ENCODE results near the gene RNU2-63P.

Gene RNU2-63P

DNA sequence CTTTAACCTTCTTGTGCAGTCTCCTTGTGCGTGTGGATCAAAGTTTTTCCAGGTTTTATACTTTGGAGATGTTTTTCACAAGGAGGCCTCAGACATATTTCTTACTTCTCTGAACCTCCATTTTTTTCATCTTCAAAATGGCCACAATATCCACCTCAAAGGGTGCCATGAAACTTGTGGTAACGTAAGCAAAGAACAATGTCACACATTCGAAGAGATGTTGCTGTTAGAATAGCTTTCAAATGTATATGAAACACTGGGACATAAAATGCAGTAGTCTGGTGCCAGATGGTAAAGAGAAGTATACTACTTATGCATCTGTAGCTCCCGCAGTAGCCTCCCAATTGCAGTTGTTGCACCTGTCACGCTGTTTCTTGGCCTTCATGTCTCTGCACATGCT, 41.8 kb upstream of the RNU2-63P start:
- TF ChIP-seq SUZ12 (IDR thresholded peaks at IDR 0.05): no peak
- TF ChIP-seq, protein P1, sequence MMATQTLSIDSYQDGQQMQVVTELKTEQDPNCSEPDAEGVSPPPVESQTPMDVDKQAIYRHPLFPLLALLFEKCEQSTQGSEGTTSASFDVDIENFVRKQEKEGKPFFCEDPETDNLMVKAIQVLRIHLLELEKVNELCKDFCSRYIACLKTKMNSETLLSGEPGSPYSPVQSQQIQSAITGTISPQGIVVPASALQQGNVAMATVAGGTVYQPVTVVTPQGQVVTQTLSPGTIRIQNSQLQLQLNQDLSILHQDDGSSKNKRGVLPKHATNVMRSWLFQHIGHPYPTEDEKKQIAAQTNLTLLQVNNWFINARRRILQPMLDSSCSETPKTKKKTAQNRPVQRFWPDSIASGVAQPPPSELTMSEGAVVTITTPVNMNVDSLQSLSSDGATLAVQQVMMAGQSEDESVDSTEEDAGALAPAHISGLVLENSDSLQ (IDR thresholded peaks at IDR 0.05): no peak
- no peak for TF ChIP-seq NFRKB (IDR thresholded peaks at IDR 0.05)
- TF ChIP-seq ZNF384 (IDR thresholded peaks at IDR 0.05): no peak
- no peak for TF ChIP-seq SP1 (IDR thresholded peaks at IDR 0.05)
- no peak for TF ChIP-seq TARDBP (IDR thresholded peaks at IDR 0.05)
- TF ChIP-seq ARNT (IDR thresholded peaks at IDR 0.05): no peak
- TF ChIP-seq FOXM1 (IDR thresholded peaks at IDR 0.05; ENCODE audit: borderline replicate concordance): no peak
- no peak for TF ChIP-seq ELF4 (IDR thresholded peaks at IDR 0.05)
- TF ChIP-seq CTBP1 (IDR thresholded peaks at IDR 0.05; ENCODE audit: borderline replicate concordance): no peak
- TF ChIP-seq LEF1 (IDR thresholded peaks at IDR 0.05; ENCODE audit: borderline replicate concordance): no peak
- no peak for TF ChIP-seq FOXA1 (IDR thresholded peaks at IDR 0.05)
- no peak for TF ChIP-seq FOXK2 (IDR thresholded peaks at IDR 0.05)
- no peak for TF ChIP-seq L3MBTL2 (conservative IDR thresholded peaks at IDR 0.05)
- TF ChIP-seq HDGF (IDR thresholded peaks at IDR 0.05; ENCODE audit: borderline replicate concordance): no peak
- no peak for TF ChIP-seq BHLHE40 (IDR thresholded peaks at IDR 0.05; ENCODE audit: borderline replicate concordance)
- DNase-seq (ENCODE audit: extremely low spot score): no peak
- ChIA-PET POLR2A (no interaction called here), CTCF (no interaction called here)

DNA sequence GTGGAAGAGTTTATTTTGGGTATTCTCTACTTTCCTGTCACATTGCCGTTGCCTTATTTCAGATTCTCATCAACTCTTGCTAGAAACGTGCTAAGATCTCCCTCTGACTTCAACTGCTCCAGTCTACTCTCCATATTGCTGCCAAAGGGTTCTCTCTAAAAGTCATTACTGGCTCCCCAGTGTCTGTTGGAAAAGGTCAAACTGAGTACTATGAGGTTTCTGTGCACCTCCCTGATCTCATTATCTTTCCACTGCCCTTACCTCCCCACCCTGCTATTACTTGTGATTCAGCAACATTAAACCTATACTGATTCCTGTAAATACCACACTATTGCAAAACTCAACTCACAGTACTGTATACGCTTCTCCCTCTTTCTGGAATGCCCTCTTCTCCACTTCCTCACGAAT, 41.1 kb upstream of the RNU2-63P start:
- CTCF ChIA-PET: no interaction called here
- POLR2A ChIA-PET: no interaction called here
- DNase-seq (ENCODE audit: extremely low spot score): no peak
- TF ChIP-seq TARDBP (IDR thresholded peaks at IDR 0.05) (no peak), FOXM1 (IDR thresholded peaks at IDR 0.05; ENCODE audit: borderline replicate concordance) (no peak), SP1 (IDR thresholded peaks at IDR 0.05) (no peak), CTBP1 (IDR thresholded peaks at IDR 0.05; ENCODE audit: borderline replicate concordance) (no peak), ARNT (IDR thresholded peaks at IDR 0.05) (no peak), FOXK2 (IDR thresholded peaks at IDR 0.05) (no peak), LEF1 (IDR thresholded peaks at IDR 0.05; ENCODE audit: borderline replicate concordance) (no peak), HDGF (IDR thresholded peaks at IDR 0.05; ENCODE audit: borderline replicate concordance) (no peak), ELF4 (IDR thresholded peaks at IDR 0.05) (no peak), FOXA1 (IDR thresholded peaks at IDR 0.05) (no peak), SUZ12 (IDR thresholded peaks at IDR 0.05) (no peak), BHLHE40 (IDR thresholded peaks at IDR 0.05; ENCODE audit: borderline replicate concordance) (no peak), ZNF384 (IDR thresholded peaks at IDR 0.05) (no peak), L3MBTL2 (conservative IDR thresholded peaks at IDR 0.05) (no peak), NFRKB (IDR thresholded peaks at IDR 0.05) (no peak)
- TF ChIP-seq, protein P1 (IDR thresholded peaks at IDR 0.05): no peak

DNA sequence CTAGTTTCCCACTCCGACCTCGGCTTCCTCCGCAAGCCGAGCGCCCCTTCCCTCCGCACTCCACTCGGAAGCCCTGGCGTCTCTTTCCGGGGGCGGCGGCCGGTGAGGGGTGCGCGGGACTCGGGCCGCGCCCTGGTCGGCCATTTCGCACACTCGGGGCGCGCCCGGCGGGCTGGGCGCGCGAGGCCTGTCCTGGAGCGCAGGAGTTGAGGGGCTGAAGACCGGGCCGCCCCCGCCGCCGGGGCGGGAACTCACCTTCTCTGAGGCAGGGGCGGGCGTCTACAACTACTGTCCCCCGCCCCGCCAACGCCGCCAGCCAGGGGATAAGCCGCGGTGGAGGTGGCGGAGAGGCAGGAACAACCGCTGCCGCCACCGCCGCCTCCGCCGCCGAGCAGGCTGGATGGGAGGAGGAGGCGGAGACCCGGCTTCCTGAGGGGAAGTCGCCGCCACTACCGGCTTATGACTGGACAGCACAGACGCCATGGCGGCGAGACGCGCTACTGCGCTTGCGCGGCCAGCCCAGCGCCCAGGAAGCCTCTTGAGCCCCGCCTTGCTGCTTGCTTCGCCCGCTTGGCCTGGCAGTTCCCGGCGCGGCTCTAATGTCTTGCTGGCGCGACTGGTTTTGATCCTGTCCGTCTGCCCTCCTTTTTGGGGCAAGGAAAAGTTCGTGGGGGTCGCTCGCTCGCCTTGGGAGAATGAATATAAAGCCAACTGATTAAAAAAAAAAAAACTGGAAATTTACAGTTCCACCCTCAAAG, 39.2 kb upstream of the RNU2-63P start, which contains the start of gene KRCC1:
TSS of gene KRCC1 (minus strand) at position 413 of the 758 bp plus-strand sequence. CDS start 27,220 bp downstream, outside the sequence.
- POLR2A ChIA-PET: interaction anchor here (1.1 to 1.8 kb wide), 2 partner anchors 10 to 27 kb away, joined by 3 to 4 read pairs; no protein-coding TSS in a partner anchor
- CTCF ChIA-PET: interaction anchor here (0.7 kb wide), 1 partner anchor 1466 kb away, joined by 6 read pairs; no protein-coding TSS in a partner anchor
- DNase-seq (ENCODE audit: extremely low spot score): peak; percentile 95
- TF ChIP-seq, protein P1 (IDR thresholded peaks at IDR 0.05): no peak
- TF ChIP-seq L3MBTL2 (conservative IDR thresholded peaks at IDR 0.05): peak; percentile 46; the same call in 1 of the 2 replicates

DNA sequence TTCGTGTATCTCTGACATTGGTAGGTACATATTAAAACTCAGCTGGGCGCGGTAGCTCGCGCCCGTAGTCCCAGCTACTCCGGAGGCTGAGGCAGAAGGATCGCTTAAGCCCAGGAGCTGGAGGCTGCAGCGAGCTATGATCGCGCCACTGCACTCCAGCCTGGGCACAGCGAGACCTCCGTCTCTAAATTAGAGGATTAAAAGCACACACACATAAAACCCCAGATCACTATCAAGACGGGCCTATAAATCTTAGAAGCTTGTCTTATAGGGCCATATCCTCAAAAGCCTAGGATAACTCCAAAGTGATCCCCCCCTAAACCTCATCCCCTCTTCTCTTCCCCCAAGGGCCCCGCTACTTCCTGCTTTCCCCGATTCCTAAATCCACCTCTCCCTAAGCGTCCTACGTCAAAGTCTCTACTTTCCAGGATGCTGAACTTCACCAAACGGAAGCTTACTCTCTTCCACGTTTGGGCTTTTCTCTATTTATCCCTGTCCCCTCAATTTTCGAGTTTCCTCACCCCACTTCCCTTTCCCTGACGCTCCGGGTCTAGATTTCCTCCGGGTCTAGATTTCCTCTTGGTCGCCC, 38.5 kb upstream of the RNU2-63P start:
- CTCF ChIA-PET: interaction anchor here (0.7 kb wide), 1 partner anchor 1466 kb away, joined by 6 read pairs; no protein-coding TSS in a partner anchor
- peak; percentile 32 for DNase-seq (ENCODE audit: extremely low spot score)
- POLR2A ChIA-PET: interaction anchor here (1.0 to 1.8 kb wide), 3 partner anchors 10 to 26 kb away, joined by 3 to 4 read pairs (median 3); no protein-coding TSS in a partner anchor
- TF ChIP-seq ELF4 (IDR thresholded peaks at IDR 0.05): no peak
- no peak for TF ChIP-seq BHLHE40 (IDR thresholded peaks at IDR 0.05; ENCODE audit: borderline replicate concordance)
- no peak for TF ChIP-seq ZNF384 (IDR thresholded peaks at IDR 0.05)
- TF ChIP-seq HDGF (IDR thresholded peaks at IDR 0.05; ENCODE audit: borderline replicate concordance): no peak
- TF ChIP-seq NFRKB (IDR thresholded peaks at IDR 0.05): no peak
- TF ChIP-seq ARNT (IDR thresholded peaks at IDR 0.05): no peak
- no peak for TF ChIP-seq FOXA1 (IDR thresholded peaks at IDR 0.05)
- no peak for TF ChIP-seq TARDBP (IDR thresholded peaks at IDR 0.05)
- no peak for TF ChIP-seq L3MBTL2 (conservative IDR thresholded peaks at IDR 0.05)
- TF ChIP-seq, protein P1 (IDR thresholded peaks at IDR 0.05): no peak
- TF ChIP-seq SP1 (IDR thresholded peaks at IDR 0.05): no peak
- no peak for TF ChIP-seq CTBP1 (IDR thresholded peaks at IDR 0.05; ENCODE audit: borderline replicate concordance)
- TF ChIP-seq FOXK2 (IDR thresholded peaks at IDR 0.05): no peak
- no peak for TF ChIP-seq LEF1 (IDR thresholded peaks at IDR 0.05; ENCODE audit: borderline replicate concordance)
- no peak for TF ChIP-seq FOXM1 (IDR thresholded peaks at IDR 0.05; ENCODE audit: borderline replicate concordance)
- no peak for TF ChIP-seq SUZ12 (IDR thresholded peaks at IDR 0.05)

Measured in HEK293T (cell line).